ENCODE measurements around the gene CRYBA1.
A peak's percentile ranks its signal among the peaks of the same experiment; 100 is the strongest.

Gene CRYBA1

DNA sequence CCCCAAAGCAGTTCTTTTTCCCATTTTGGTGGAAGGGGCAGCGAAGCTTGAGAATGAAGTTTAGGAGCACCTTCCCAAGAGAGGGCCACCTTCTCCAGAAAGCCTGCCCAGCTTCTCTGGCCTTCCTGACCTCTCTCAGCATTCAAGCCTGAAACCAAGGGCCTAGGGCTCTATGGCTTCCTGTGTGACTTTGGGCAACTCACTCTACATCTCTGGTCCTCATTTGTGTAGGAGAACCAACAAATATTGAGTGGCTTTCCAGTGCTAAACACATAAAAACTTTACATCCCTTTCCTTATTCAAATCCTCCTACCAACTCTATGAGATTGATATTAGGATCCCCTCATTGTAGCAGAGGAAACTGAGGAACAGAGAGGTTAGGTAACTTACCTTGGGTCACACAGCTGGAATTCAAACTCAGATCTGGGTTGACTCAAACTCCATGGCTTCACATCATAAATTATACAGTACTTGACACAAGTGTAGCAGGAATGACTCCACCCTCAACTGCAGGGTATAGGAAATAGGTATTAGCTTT is 34.5 kb upstream of the CRYBA1 start:
- DNase-seq (ENCODE audit: low read depth), result no peak
- TF ChIP-seq, protein P1, sequence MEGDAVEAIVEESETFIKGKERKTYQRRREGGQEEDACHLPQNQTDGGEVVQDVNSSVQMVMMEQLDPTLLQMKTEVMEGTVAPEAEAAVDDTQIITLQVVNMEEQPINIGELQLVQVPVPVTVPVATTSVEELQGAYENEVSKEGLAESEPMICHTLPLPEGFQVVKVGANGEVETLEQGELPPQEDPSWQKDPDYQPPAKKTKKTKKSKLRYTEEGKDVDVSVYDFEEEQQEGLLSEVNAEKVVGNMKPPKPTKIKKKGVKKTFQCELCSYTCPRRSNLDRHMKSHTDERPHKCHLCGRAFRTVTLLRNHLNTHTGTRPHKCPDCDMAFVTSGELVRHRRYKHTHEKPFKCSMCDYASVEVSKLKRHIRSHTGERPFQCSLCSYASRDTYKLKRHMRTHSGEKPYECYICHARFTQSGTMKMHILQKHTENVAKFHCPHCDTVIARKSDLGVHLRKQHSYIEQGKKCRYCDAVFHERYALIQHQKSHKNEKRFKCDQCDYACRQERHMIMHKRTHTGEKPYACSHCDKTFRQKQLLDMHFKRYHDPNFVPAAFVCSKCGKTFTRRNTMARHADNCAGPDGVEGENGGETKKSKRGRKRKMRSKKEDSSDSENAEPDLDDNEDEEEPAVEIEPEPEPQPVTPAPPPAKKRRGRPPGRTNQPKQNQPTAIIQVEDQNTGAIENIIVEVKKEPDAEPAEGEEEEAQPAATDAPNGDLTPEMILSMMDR (IDR thresholded peaks at IDR 0.05; ENCODE audit: low read depth, low read length, missing control alignments), result no peak
- no peak overlapping the region for H3K4me3 ChIP-seq (ENCODE audit: low read depth, low read length)

DNA sequence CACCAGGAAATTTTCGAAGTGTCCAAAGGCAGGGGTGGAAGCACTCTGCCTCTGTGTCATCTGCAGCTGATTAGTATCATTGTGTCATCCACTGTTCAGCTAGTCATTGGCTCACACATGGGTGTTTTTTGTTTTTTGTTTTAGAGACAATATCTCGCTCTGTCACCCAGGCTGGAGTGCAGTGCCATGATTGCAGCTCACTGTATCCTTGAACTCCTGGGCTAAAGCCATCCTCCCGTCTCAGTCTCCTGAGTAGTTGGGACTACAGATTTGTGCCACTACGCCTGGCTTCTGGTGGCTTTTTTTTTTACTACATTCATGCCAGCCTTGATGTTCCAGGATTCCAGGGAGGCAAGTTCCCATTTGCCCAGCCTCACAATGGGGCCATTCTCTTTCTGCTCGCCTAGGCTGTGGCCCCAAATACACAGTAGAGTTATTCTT is 34.0 kb upstream of the CRYBA1 start:
- no peak for DNase-seq (ENCODE audit: low read depth)
- TF ChIP-seq, protein P1 (IDR thresholded peaks at IDR 0.05; ENCODE audit: low read depth, low read length, missing control alignments), result no peak
- H3K4me3 ChIP-seq (ENCODE audit: low read depth, low read length), result no peak overlapping the region

DNA sequence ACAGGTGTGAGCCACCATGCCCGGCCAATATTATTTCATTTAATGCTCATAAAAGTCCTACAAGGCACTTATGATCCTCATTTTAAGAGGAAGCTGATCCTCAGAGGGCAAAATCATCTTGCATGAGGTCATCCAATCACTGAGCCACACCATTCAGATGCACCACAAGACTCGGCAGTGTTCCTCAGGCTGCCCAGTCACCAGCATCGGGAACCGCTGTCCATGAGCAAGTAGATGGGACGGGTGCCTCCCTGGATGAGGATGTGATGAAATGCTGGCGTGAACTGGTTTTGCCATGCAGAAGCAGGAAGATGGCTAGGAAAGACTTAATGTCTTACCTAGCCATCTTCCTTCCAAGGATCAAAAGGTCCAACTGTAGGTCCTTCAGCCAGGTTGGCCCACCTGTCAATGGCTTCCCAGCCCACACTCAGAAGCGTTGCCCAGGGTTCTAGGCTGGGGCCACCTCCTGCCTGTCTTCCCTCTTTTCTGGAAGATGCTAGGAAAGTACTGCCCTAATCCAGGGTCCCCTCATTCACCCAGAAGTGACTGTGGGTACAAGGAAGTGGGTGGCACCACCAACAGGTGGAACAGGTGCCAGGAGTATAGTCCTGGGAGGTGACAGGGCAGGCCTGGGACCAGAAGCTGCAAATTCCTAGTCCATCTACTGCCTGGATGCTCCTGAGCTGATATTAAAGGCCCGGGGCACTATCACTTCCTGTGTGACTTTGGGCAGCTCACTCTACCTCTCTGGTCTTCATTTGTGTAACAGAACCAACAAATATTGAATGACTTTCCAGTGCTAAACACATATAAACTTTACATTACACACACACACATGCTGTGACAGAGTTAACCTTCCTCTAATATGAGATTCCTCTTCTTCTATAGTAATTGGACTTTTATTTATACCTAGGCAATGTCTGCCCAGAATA is 32.2 kb upstream of the CRYBA1 start:
- no peak overlapping the region for H3K4me3 ChIP-seq (ENCODE audit: low read depth, low read length)
- TF ChIP-seq, protein P1 (IDR thresholded peaks at IDR 0.05; ENCODE audit: low read depth, low read length, missing control alignments), result no peak
- DNase-seq (ENCODE audit: low read depth), result no peak

DNA sequence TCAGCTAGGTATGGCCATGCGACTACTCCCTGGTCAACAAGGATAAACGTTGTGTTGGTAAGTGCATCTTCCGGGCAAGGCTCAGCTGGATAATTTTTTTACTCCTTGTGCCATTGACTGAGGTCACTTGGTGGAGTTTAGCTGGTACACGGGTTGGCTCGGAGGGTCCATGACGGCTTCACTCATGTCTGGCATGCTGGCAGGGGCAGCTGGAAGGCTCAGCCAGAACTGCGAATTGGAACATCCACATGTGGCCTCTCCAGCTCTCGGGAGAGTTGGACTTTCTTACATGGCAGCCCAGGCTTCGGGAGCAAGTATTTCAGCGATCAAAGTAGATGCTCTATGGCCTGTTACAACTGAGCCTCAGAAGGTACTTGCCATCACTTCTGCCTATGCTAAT is 31.5 kb upstream of the CRYBA1 start:
- TF ChIP-seq, protein P1 (IDR thresholded peaks at IDR 0.05; ENCODE audit: low read depth, low read length, missing control alignments), result no peak

DNA sequence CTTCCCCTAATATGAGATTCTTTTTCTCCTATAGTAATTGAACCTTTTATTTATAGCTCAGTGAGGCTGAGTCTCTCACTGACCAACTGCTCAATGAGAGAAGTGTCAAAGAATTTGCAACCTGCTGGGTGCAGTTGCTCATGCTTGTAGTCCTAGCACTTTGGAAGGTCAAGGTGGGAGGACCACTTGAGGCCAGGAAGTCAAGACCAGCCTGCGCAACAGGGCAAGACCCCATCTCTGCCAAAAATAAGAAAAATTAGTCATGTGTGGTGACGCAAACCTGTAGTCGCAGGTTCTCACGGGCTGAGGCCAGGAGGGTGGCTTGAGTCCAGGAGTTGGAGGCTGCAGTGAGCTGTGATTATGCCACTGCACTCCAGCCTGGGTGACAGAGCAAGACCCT is 30.9 kb upstream of the CRYBA1 start:
- no peak overlapping the region for H3K4me3 ChIP-seq (ENCODE audit: low read depth, low read length)
- DNase-seq (ENCODE audit: low read depth), result peak; percentile 30
- TF ChIP-seq, protein P1 (IDR thresholded peaks at IDR 0.05; ENCODE audit: low read depth, low read length, missing control alignments), result no peak

More for the DNA sequence above, 31.5 kb upstream of the CRYBA1 start:
- H3K4me3 ChIP-seq (ENCODE audit: low read depth, low read length), result no peak overlapping the region
- no peak for DNase-seq (ENCODE audit: low read depth)

- no peak for DNase-seq (ENCODE audit: low read depth)
- no peak overlapping the region for H3K4me3 ChIP-seq (ENCODE audit: low read depth, low read length)
- TF ChIP-seq, protein P1 (IDR thresholded peaks at IDR 0.05; ENCODE audit: low read depth, low read length, missing control alignments), result no peak
These were observed 30.5 kb upstream of the CRYBA1 start for GRCh38 chr17:29216181-29216580.
